K562 (cell line): ENCODE measurements around the gene TSEN54. TPM values are rescaled to one million over a fixed set of nuclear protein-coding genes. Genes with fewer than 3 reads are reported as not detected.

Experiments
- ATAC-seq: fragments of 200-7000 bp; cut with Tn5 transposase; 3 replicates; pipeline ENCODE4 v1.9.1; 2020; ENCODE audit warnings: moderate library complexity
- BruUV-seq: library from RNA; stranded (reverse); fragments of 400-500 nt; replicated peaks from 2 replicates; lab custom pipeline; 2021; lab: Mats Ljungman, UMichigan
- CTCF ChIA-PET: fragments of 300-600 bp; formaldehyde crosslinking; extraction: SDS; loops from one replicate; lab custom pipeline; 2021; ENCODE audit warnings: low intra/inter-chr PET ratio; lab: Yijun Ruan, JAX
- POLR2A ChIA-PET: fragments of 300-600, 350-650 bp; sonication (Branson Sonifier 250); formaldehyde crosslinking; extraction: SDS; loops from one replicate; lab custom pipeline; 2021; ENCODE audit warnings: antibody characterized with exemption, inconsistent platforms; lab: Yijun Ruan, JAX
- DNase-seq, 4 experiments: peaks; one replicate each; pipeline versions ENCODE4 v3.0.0 to v3.0.0-alpha.2; 2011 to 2018; ENCODE audit warnings: low spot score in 3 of 4, mixed read lengths in 3 of 4; ENCODE audit errors: extremely low read depth in 1 of 4
- FAIRE-seq: peaks from 2 replicates; lab custom pipeline; 2011; peaks lifted over from hg19 to GRCh38; lab: Jason Lieb, UNC
- H2AFZ ChIP-seq: 2 replicates; pipeline ENCODE4 v1.6.0; 2011; ENCODE audit warnings: low read depth, low read length, control low read depth, inconsistent platforms
- H3K27ac ChIP-seq: fragments of 200-600 bp; 3 replicates; pipeline ENCODE4 v1.8.0; 2011; ENCODE audit warnings: low read depth, mild to moderate bottlenecking, control low read depth, inconsistent platforms, low read length, moderate library complexity, mixed read lengths; ENCODE audit errors: extremely low read depth
- H3K27me3 ChIP-seq, 2 experiments: fragments of 300-600 bp in 1 of 2; 2 replicates in 1 of 2; 3 replicates in 1 of 2; pipeline versions ENCODE4 v1.6.0 to v1.8.0; 2011; ENCODE audit warnings: inconsistent platforms in 2 of 2, low read length in 2 of 2, mild to moderate bottlenecking in 1 of 2, mixed read lengths in 1 of 2, moderate library complexity in 1 of 2; ENCODE audit not compliant: control insufficient read depth in 2 of 2, insufficient read depth in 2 of 2
- H3K36me3 ChIP-seq: fragments of 300-600 bp; 3 replicates; pipeline ENCODE4 v1.8.0; 2011; ENCODE audit warnings: mild to moderate bottlenecking, low read length, inconsistent platforms; ENCODE audit not compliant: control insufficient read depth, insufficient read depth
- H3K4me1 ChIP-seq, 2 experiments: fragments of 200-600 bp in 1 of 2; replicated peaks in 1 of 2; 2 replicates in 1 of 2; 3 replicates in 1 of 2; pipeline versions ENCODE4 v1.5.1 to v1.8.0; 2011; ENCODE audit warnings: inconsistent platforms in 2 of 2, low read length in 2 of 2, mild to moderate bottlenecking in 1 of 2, mixed read lengths in 1 of 2, moderate library complexity in 1 of 2; ENCODE audit not compliant: control insufficient read depth in 2 of 2, insufficient read depth in 2 of 2
- H3K4me2 ChIP-seq: 2 replicates; pipeline ENCODE4 v1.6.1; 2011; ENCODE audit warnings: low read length, control low read depth, inconsistent platforms, mixed read lengths; ENCODE audit not compliant: insufficient read depth
- H3K4me3 ChIP-seq: fragments of 200-600 bp; sonication (generic), shearing (Covaris generic); 2 replicates; pipeline ENCODE4 v1.5.1; 2016; ENCODE audit warnings: control low read depth, inconsistent platforms
- H3K79me2 ChIP-seq: fragments of 200-600 bp; 3 replicates; pipeline ENCODE4 v1.8.0; 2011; ENCODE audit warnings: low read length, inconsistent platforms; ENCODE audit not compliant: control insufficient read depth, insufficient read depth
- H3K9ac ChIP-seq, 2 experiments: 2 replicates each; pipeline versions ENCODE4 v1.6.0 to v1.6.1; 2011; ENCODE audit warnings: low read depth in 2 of 2, low read length in 2 of 2, control low read depth in 1 of 2, inconsistent platforms in 1 of 2, mild to moderate bottlenecking in 1 of 2, mixed read lengths in 1 of 2; ENCODE audit not compliant: insufficient read depth in 1 of 2
- H3K9me1 ChIP-seq: one replicate; pipeline ENCODE4 v1.6.0; 2011; ENCODE audit warnings: inconsistent platforms, mild to moderate bottlenecking, low read length, moderate library complexity; ENCODE audit not compliant: control insufficient read depth, insufficient read depth
- H3K9me3 ChIP-seq: replicated peaks from 2 replicates; pipeline ENCODE4 v1.5.1; 2011; ENCODE audit warnings: low read depth, low read length, inconsistent platforms; ENCODE audit not compliant: control insufficient read depth, insufficient read depth
- H4K20me1 ChIP-seq: replicated peaks from 2 replicates; pipeline ENCODE4 v1.6.1; 2011; ENCODE audit warnings: low read length, inconsistent platforms, mixed read lengths; ENCODE audit not compliant: control insufficient read depth, insufficient read depth
- HDGF ChIP-seq: fragments of 450-650 bp; IDR thresholded peaks from 2 replicates; pipeline ENCODE4 v1.6.1; 2016
- HNRNPUL1 ChIP-seq: fragments of 200-400 bp; formaldehyde crosslinking; IDR thresholded peaks from 2 replicates; pipeline ENCODE4 v1.6.1; 2017; ENCODE audit warnings: low read length
- MCM3 ChIP-seq: fragments of 450-650 bp; IDR thresholded peaks from 2 replicates; pipeline ENCODE4 v1.6.1; 2016
- NONO ChIP-seq, 2 experiments: fragments of 200-400 bp in 1 of 2; fragments of 450-650 bp in 1 of 2; formaldehyde crosslinking in 1 of 2; IDR thresholded peaks; 2 replicates each; pipeline ENCODE4 v1.6.1; 2017; ENCODE audit warnings: low read depth in 2 of 2, mild to moderate bottlenecking in 2 of 2, moderate library complexity in 2 of 2, low read length in 1 of 2
- PHF20 ChIP-seq: fragments of 450-650 bp; IDR thresholded peaks from 2 replicates; pipeline ENCODE4 v1.6.1; 2018; ENCODE audit not compliant: partially characterized antibody
- POLR2H ChIP-seq: IDR thresholded peaks from 2 replicates; pipeline ENCODE4 v1.6.1; 2016; ENCODE audit warnings: missing genetic modification characterization, low read depth, mild to moderate bottlenecking, control low read depth, missing compliant biosample characterization, moderate library complexity
- SMAD3 ChIP-seq: fragments of 450-650 bp; formaldehyde crosslinking; conservative IDR thresholded peaks from 2 replicates; pipeline ENCODE4 v1.4.0; 2020; ENCODE audit warnings: mild to moderate bottlenecking
- TBP ChIP-seq: optimal IDR thresholded peaks from 2 replicates; pipeline ENCODE3; 2011; ENCODE audit warnings: low read depth, low read length, improper control_type of control experiment
- U2AF2 ChIP-seq: fragments of 200-400 bp; formaldehyde crosslinking; optimal IDR thresholded peaks from 2 replicates; pipeline ENCODE3; 2017; ENCODE audit warnings: low read depth, mild to moderate bottlenecking, low read length
- XRCC3 ChIP-seq: fragments of 450-650 bp; IDR thresholded peaks from 2 replicates; pipeline ENCODE4 v1.6.1; 2017; ENCODE audit warnings: mild to moderate bottlenecking, moderate library complexity
- YY1 ChIP-seq, 3 experiments: IDR thresholded peaks; 2 replicates each; pipeline ENCODE4 v1.6.1; 2011; ENCODE audit warnings: low read length in 2 of 3, mild to moderate bottlenecking in 2 of 3, moderate library complexity in 2 of 3, borderline replicate concordance in 1 of 3, control low read depth in 1 of 3, low read depth in 1 of 3; ENCODE audit not compliant: insufficient read depth in 3 of 3, insufficient replicate concordance in 2 of 3, control insufficient read depth in 1 of 3, insufficient read length in 1 of 3; ENCODE audit errors: extremely low read depth in 1 of 3
- ZNF324 ChIP-seq: fragments of 250-450 bp; sonication (Bioruptor Pico); IDR thresholded peaks from 2 replicates; pipeline ENCODE4 v1.4.0; 2020; ENCODE audit warnings: mild to moderate bottlenecking
- ZNF75A ChIP-seq: fragments of 450-650 bp; formaldehyde crosslinking; IDR thresholded peaks from 2 replicates; pipeline ENCODE4 v1.4.0; 2020; ENCODE audit warnings: mild to moderate bottlenecking
- ZZZ3 ChIP-seq: fragments of 450-650 bp; IDR thresholded peaks from 2 replicates; pipeline ENCODE4 v1.6.1; 2016; ENCODE audit warnings: antibody characterized with exemption, mild to moderate bottlenecking, moderate library complexity
- WGBS: fragments of 100-300 bp; shearing (Covaris generic); methylation state at CpG from one replicate; pipeline ENCODE4 v1.1.6; 2016; ENCODE audit warnings: low coverage, mixed read lengths; ENCODE audit not compliant: insufficient coverage; ENCODE audit errors: missing lambda C conversion rate; 5-methylcytosine and 5-hydroxymethylcytosine counted together
- in situ Hi-C: fragments of 300-500 bp; cut with MboI; formaldehyde crosslinking; loops from 4 replicates; pipeline ENCODE4 v1.15.0; 2018; ENCODE audit warnings: inconsistent platforms, mixed read lengths
- intact Hi-C: fragments of 100-400 bp; cut with micrococcal nuclease; formaldehyde crosslinking; loops from 2 replicates; pipeline ENCODE4 v1.14.2; 2022
- polyA plus RNA-seq, 8 experiments: library from polyadenylated mRNA; depleted of rRNA in 4 of 8; stranded (reverse) in 5 of 8; unstranded in 3 of 8; fragments of >200 nt; fragmentation: Nextera tagmentation in 2 of 8; fragmentation: Illumina TruSeq in 1 of 8; extraction: Ambion mirVana in 2 of 8; extraction: Trizol in 1 of 8; gene quantifications; 2 replicates each; pipeline versions ENCODE4 v1.2.1 to v1.2.3, GENCODE V29; 2011 to 2014; ENCODE audit warnings: inconsistent platforms in 1 of 8, missing spikeins in 1 of 8
- total RNA-seq, 7 experiments: library from RNA; depleted of rRNA in 6 of 7; stranded (reverse); fragments of >200 nt in 6 of 7; fragmentation: Illumina TruSeq in 2 of 7; extraction: Trizol in 2 of 7; gene quantifications; 2 replicates each; pipeline versions ENCODE4 v1.2.1 to v1.2.3, GENCODE V29; 2011 to 2021; ENCODE audit warnings: low replicate concordance in 1 of 7
- TF ChIP-seq, protein P1 (sequence below): sonication (generic); formaldehyde crosslinking; IDR thresholded peaks from 2 replicates; pipeline ENCODE4 v1.8.1; 2023; ENCODE audit warnings: mild to moderate bottlenecking, missing genetic modification reagents

TSEN54 gene
- total and polyA plus RNA-seq, 9 of the 15 experiments (the other 6 are each of a cell fraction or from before 2014, with no cell fraction given): 5.9 to 64.3 (median 48.9) TPM

DNA sequence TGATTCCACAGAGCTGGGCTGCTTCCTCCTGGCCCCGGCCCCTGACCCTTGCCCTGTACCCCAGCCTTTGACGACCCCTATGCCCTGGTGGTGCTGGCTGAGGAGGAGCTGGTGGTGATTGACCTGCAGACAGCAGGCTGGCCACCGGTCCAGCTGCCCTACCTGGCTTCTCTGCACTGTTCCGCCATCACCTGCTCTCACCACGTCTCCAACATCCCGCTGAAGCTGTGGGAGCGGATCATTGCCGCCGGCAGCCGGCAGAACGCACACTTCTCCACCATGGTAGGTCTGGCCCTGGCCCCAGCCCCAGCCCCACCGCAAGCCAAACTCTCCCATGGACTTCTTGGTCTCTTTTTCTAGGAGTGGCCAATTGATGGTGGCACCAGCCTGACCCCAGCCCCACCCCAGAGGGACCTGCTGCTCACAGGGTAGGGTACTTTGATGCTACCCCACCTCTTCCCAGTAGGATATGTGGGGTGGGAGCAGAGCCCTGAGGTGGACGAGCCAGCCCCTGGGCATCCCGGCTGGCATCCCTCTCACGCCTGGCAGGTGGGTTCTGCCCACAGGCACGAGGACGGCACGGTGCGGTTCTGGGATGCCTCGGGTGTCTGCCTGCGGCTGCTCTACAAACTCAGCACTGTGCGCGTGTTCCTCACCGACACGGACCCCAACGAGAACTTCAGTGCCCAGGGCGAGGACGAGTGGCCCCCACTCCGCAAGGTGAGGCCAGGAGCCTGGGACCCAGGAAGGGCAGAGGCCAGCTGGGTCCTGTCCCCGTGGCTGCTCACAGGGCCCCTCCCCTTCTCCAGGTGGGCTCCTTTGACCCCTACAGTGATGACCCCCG lies 52.3 kb downstream of the TSEN54 start:
- H3K79me2 ChIP-seq: no peaks in the 10 kb centered on the region
- no peaks in the 10 kb centered on the region for H3K9me1 ChIP-seq
- CTCF ChIA-PET: no interaction called here
- no peaks in the 10 kb centered on the region for H3K27me3 ChIP-seq
- ATAC-seq (no peak), FAIRE-seq (no peak), DNase-seq (no peak)
- WGBS: 74% methylated on average over 17 of the region's 31 CpGs
- POLR2A ChIA-PET: interaction anchor here (0.6 to 1.2 kb wide), 5 partner anchors 10 to 43 kb away, joined by 3 read pairs; no protein-coding TSS in a partner anchor
- intact Hi-C loops (no loop called here), in situ Hi-C loops (no loop called here)
- peaks cover 10 to 42% of the 10 kb centered on the region in 2 experiments; a peak in 4 of 5 replicates for H3K4me1 ChIP-seq
- TF ChIP-seq SMAD3 (CRISPR knock-in tag): no peak
- no peak for TF ChIP-seq HNRNPUL1
- TF ChIP-seq, protein P1, sequence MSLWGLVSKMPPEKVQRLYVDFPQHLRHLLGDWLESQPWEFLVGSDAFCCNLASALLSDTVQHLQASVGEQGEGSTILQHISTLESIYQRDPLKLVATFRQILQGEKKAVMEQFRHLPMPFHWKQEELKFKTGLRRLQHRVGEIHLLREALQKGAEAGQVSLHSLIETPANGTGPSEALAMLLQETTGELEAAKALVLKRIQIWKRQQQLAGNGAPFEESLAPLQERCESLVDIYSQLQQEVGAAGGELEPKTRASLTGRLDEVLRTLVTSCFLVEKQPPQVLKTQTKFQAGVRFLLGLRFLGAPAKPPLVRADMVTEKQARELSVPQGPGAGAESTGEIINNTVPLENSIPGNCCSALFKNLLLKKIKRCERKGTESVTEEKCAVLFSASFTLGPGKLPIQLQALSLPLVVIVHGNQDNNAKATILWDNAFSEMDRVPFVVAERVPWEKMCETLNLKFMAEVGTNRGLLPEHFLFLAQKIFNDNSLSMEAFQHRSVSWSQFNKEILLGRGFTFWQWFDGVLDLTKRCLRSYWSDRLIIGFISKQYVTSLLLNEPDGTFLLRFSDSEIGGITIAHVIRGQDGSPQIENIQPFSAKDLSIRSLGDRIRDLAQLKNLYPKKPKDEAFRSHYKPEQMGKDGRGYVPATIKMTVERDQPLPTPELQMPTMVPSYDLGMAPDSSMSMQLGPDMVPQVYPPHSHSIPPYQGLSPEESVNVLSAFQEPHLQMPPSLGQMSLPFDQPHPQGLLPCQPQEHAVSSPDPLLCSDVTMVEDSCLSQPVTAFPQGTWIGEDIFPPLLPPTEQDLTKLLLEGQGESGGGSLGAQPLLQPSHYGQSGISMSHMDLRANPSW (CRISPR knock-in tag): no peak
- no peak for TF ChIP-seq HDGF
- TF ChIP-seq POLR2H (tag): no peak
- no peak for TF ChIP-seq MCM3
- TF ChIP-seq YY1 (IDR thresholded peaks at IDR 0.05; ENCODE audit: borderline replicate concordance in 1 of 3, control insufficient read depth in 1 of 3, extremely low read depth in 1 of 3, insufficient read depth in 3 of 3, insufficient read length in 1 of 3, insufficient replicate concordance in 2 of 3, low read depth in 1 of 3, low read length in 2 of 3): no peak
- no peak for TF ChIP-seq U2AF2
- TF ChIP-seq PHF20: no peak
- no peak for TF ChIP-seq NONO (IDR thresholded peaks at IDR 0.05; ENCODE audit: low read depth in 2 of 2, low read length in 1 of 2)
- no peak for TF ChIP-seq XRCC3
- TF ChIP-seq TBP: no peak
- no peak for TF ChIP-seq ZNF324
- TF ChIP-seq ZZZ3: no peak
- TF ChIP-seq ZNF75A (CRISPR knock-in tag): no peak
- H3K27ac ChIP-seq: no peak overlapping the region
- H2AFZ ChIP-seq: no peak overlapping the region
- H3K4me3 ChIP-seq: no peak overlapping the region
- H4K20me1 ChIP-seq: no peaks in the 10 kb centered on the region
- BruUV-seq: no TSS peak
- H3K9ac ChIP-seq: no peak overlapping the region
- peaks cover 7% of the 10 kb centered on the region; the same call in 1 of the 3 replicates for H3K36me3 ChIP-seq
- H3K4me2 ChIP-seq: no peak overlapping the region
- no peaks in the 10 kb centered on the region for H3K9me3 ChIP-seq
